ENCODE data around the gene ATP5F1E. TPM values are rescaled to one million over a fixed set of nuclear protein-coding genes. Genes with fewer than 3 reads are reported as not detected.

Gene ATP5F1E
- total and polyA plus RNA-seq, 9 of the 15 experiments (the other 6 are each of a cell fraction or from before 2014, with no cell fraction given), result 60.3 to 162 (median 113) TPM

DNA sequence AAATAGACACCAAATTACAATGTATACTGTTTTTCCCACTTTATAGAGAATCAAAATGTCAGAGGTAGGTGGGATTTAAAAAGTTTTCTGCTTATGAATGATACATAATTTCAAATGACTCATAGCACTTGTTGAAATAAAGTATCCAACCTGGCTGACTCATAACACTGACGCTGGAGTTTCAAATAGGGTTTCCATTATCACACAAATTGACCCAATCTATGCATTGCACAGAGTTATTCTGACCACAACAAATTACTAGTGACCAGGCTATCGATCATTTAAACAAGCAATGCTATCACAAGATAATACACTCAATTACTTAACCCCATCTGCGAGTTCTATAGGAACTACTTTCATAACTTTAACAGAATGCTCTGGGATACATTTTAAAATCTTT lies 42.3 kb upstream of the ATP5F1E start (continued):
- no peak for TF ChIP-seq MCM2 (IDR thresholded peaks at IDR 0.05; ENCODE audit: low read depth)

DNA sequence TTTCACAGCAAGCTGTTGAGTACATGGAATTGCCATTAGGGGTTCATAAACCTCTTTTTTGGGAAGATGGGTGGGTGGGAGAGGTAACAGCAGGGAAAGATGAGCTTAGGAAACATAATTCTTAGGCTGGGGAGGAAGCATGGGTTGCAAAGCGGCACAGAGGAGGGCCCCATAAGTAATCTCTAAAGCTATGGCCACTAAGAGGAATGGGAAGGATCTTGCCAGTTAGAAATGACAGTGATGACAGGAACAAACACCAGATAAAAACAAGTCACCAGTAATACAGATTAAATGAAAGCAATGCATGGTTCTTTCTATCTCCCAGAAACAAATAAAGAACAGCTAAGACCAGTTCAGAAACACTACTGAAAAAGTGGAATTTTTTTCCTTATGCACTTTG lies 41.4 kb upstream of the ATP5F1E start:
- Histone ChIP-seq H3K27ac (ENCODE audit: extremely low read depth, low read depth, low read length) (no peak overlapping the region), H3K79me2 (ENCODE audit: control insufficient read depth, insufficient read depth, low read length) (no peaks in the 10 kb centered on the region), H2AFZ (ENCODE audit: low read depth, low read length) (no peak overlapping the region), H3K4me1 (replicated peaks in 1 of 2; ENCODE audit: control insufficient read depth in 2 of 2, insufficient read depth in 2 of 2, low read length in 2 of 2) (no peaks in the 10 kb centered on the region), H3K4me3 (no peak overlapping the region), H3K9me1 (ENCODE audit: control insufficient read depth, insufficient read depth, low read length) (no peaks in the 10 kb centered on the region), H3K36me3 (ENCODE audit: control insufficient read depth, insufficient read depth, low read length) (no peaks in the 10 kb centered on the region), H3K9ac (ENCODE audit: insufficient read depth in 1 of 2, low read depth in 2 of 2, low read length in 2 of 2) (no peak overlapping the region), H3K27me3 (ENCODE audit: control insufficient read depth in 2 of 2, insufficient read depth in 2 of 2, low read length in 2 of 2) (peaks cover 38 to 47% of the 10 kb centered on the region in 2 experiments; a peak in 4 of 5 replicates), H4K20me1 (replicated peaks; ENCODE audit: control insufficient read depth, insufficient read depth, low read length) (no peaks in the 10 kb centered on the region), H3K4me2 (ENCODE audit: insufficient read depth, low read length) (no peak overlapping the region), H3K9me3 (replicated peaks; ENCODE audit: control insufficient read depth, insufficient read depth, low read depth, low read length) (no peaks in the 10 kb centered on the region)
- in situ Hi-C loops (cut with MboI), result no loop called here
- CTCF ChIA-PET (ENCODE audit: low intra/inter-chr PET ratio), result no interaction called here
- no peak for TF ChIP-seq EGR1 (conservative IDR thresholded peaks at IDR 0.05)
- no peak for TF ChIP-seq IFI16 (CRISPR knock-in tag; IDR thresholded peaks at IDR 0.05)
- TF ChIP-seq NFRKB (IDR thresholded peaks at IDR 0.05; ENCODE audit: low read depth), result no peak
- TF ChIP-seq CBX8 (IDR thresholded peaks at IDR 0.05; ENCODE audit: borderline replicate concordance, extremely low read depth, low read depth, low read length, poor library complexity, severe bottlenecking), result peak; percentile 42
- intact Hi-C loops (cut with micrococcal nuclease), result no loop called here
- no TSS peak for BruUV-seq (replicated peaks)
- ATAC-seq (no peak), FAIRE-seq (no peak), DNase-seq (ENCODE audit: extremely low read depth in 1 of 4, low spot score in 3 of 4) (no peak)
- WGBS (ENCODE audit: insufficient coverage, low coverage, missing lambda C conversion rate), result 11% methylated on average over 1 of the region's 1 CpG
- POLR2A ChIA-PET, result interaction anchor here (1.8 kb wide), 1 partner anchor 14 kb away, joined by 5 read pairs; no protein-coding TSS in a partner anchor

- H2AFZ ChIP-seq (ENCODE audit: low read depth, low read length), result no peak overlapping the region
- no peaks in the 10 kb centered on the region for H4K20me1 ChIP-seq (replicated peaks; ENCODE audit: control insufficient read depth, insufficient read depth, low read length)
- H3K4me1 ChIP-seq (replicated peaks in 1 of 2; ENCODE audit: control insufficient read depth in 2 of 2, insufficient read depth in 2 of 2, low read length in 2 of 2), result no peaks in the 10 kb centered on the region
- H3K9ac ChIP-seq (ENCODE audit: insufficient read depth in 1 of 2, low read depth in 2 of 2, low read length in 2 of 2), result no peak overlapping the region
- no peak overlapping the region for H3K4me2 ChIP-seq (ENCODE audit: insufficient read depth, low read length)
- no peak overlapping the region for H3K4me3 ChIP-seq
- BruUV-seq (replicated peaks), result no TSS peak
- CTCF ChIA-PET (ENCODE audit: low intra/inter-chr PET ratio), result no interaction called here
- H3K27ac ChIP-seq (ENCODE audit: extremely low read depth, low read depth, low read length), result no peak overlapping the region
- no peaks in the 10 kb centered on the region for H3K36me3 ChIP-seq (ENCODE audit: control insufficient read depth, insufficient read depth, low read length)
- H3K9me3 ChIP-seq (replicated peaks; ENCODE audit: control insufficient read depth, insufficient read depth, low read depth, low read length), result no peaks in the 10 kb centered on the region
- DNase-seq (ENCODE audit: extremely low read depth in 1 of 4, low spot score in 3 of 4), result no peak
- peaks cover 30 to 33% of the 10 kb centered on the region in 2 experiments; a peak in 4 of 5 replicates for H3K27me3 ChIP-seq (ENCODE audit: control insufficient read depth in 2 of 2, insufficient read depth in 2 of 2, low read length in 2 of 2)
- no peaks in the 10 kb centered on the region for H3K79me2 ChIP-seq (ENCODE audit: control insufficient read depth, insufficient read depth, low read length)
- POLR2A ChIA-PET, result no interaction called here
- in situ Hi-C loops (cut with MboI) (no loop called here), intact Hi-C loops (cut with micrococcal nuclease) (no loop called here)
- ATAC-seq, result no peak
- H3K9me1 ChIP-seq (ENCODE audit: control insufficient read depth, insufficient read depth, low read length), result no peaks in the 10 kb centered on the region
- WGBS (ENCODE audit: insufficient coverage, low coverage, missing lambda C conversion rate), result 0% methylated on average over 1 of the region's 1 CpG
- TF ChIP-seq MTA3 (IDR thresholded peaks at IDR 0.05; ENCODE audit: borderline replicate concordance) (no peak), TAF9B (IDR thresholded peaks at IDR 0.05; ENCODE audit: partially characterized antibody) (no peak), RBM15 (IDR thresholded peaks at IDR 0.05; ENCODE audit: insufficient read depth, low read length) (no peak), SUPT5H (IDR thresholded peaks at IDR 0.05) (no peak), SMARCA4 (IDR thresholded peaks at IDR 0.05) (no peak), CREB3 (tag; conservative IDR thresholded peaks at IDR 0.05; ENCODE audit: low read depth) (no peak), GTF3C2 (IDR thresholded peaks at IDR 0.05; ENCODE audit: borderline replicate concordance, extremely low read depth, insufficient read length) (no peak)
- FAIRE-seq, result no peak
Measured at GRCh38 chr20:59071216-59071615, 39.1 kb upstream of the ATP5F1E start.
